Colonic mucosa (tissue), 4 donors: ENCODE measurements around the gene HBE1. TPM values are rescaled to one million over a fixed set of nuclear protein-coding genes. Genes with fewer than 3 reads are reported as not detected.

ENCODE experiments used
- DNase-seq: peaks from one replicate; pipeline ENCODE4 v3.0.0-alpha.2; 2020
- H3K27ac ChIP-seq: fragments of 200-600 bp; one replicate; pipeline ENCODE4 v1.8.0; 2021
- H3K27me3 ChIP-seq: fragments of 200-600 bp; one replicate; pipeline ENCODE4 v1.8.0; 2021
- H3K36me3 ChIP-seq: fragments of 200-600 bp; one replicate; pipeline ENCODE4 v1.8.0; 2021
- H3K4me1 ChIP-seq: fragments of 200-600 bp; one replicate; pipeline ENCODE4 v1.8.0; 2021; ENCODE audit warnings: mild to moderate bottlenecking
- H3K4me3 ChIP-seq: fragments of 200-600 bp; one replicate; pipeline ENCODE4 v1.8.0; 2021
- H3K9ac ChIP-seq, 2 donors: one replicate each; pipeline ENCODE4 v1.7.0; 2013; ENCODE audit warnings: control low read depth in 2 of 2, low read depth in 2 of 2, low read length in 2 of 2
- H3K9me3 ChIP-seq: fragments of 200-600 bp; one replicate; pipeline ENCODE4 v1.8.0; 2021
- CTCF ChIP-seq: fragments of 200-600 bp; IDR thresholded peaks from one replicate; pipeline ENCODE4 v1.8.0; 2022; ENCODE audit warnings: antibody characterized with exemption, mild to moderate bottlenecking
- intact Hi-C: fragments of 100-400 bp; cut with DNase I; formaldehyde crosslinking; loops from one replicate; pipeline ENCODE4 v1.14.1; 2022
- total RNA-seq, 2 donors: library from RNA; stranded (reverse); fragmentation: NEBNext Ultra II Directional in 1 of 2; extraction: Animal tissue kit (Norgen Biotek cat#: 25700) in 1 of 2; gene quantifications; one replicate each; pipeline ENCODE4 v1.2.1, GENCODE V29; 2021
- donor health status: healthy.
- donor health status: DM: no; HTN: no; CAD: no.
- donor health status: DM: no; HTN: no; CAD: no.

Gene HBE1
- total RNA-seq, 2 donors from 2014 or later: 4.0 TPM; not detected in 1

DNA sequence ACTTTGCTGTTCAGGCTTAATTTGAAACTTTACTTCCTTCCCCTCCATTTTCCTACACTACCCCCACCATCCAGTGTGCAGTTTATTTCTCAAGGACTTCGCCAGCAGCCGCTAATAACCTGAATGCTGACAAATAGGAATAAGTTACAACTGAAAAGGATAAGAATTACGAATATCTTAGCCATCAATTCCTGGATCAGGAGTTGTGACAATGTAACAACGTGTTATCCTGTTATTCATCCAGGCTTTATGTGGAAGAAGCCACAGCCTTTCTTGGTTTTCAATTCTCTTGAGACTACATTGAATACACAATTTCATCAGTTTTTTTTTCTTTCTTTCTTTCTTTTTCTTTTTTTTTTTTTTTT, 25.9 kb downstream of the HBE1 start:
- no peaks in the 10 kb centered on the region for H3K9me3 ChIP-seq
- no peak overlapping the region for H3K9ac ChIP-seq
- DNase-seq: no peak
- no peaks in the 10 kb centered on the region for H3K4me1 ChIP-seq
- no peak overlapping the region for H3K27ac ChIP-seq
- no peak overlapping the region for H3K4me3 ChIP-seq
- H3K27me3 ChIP-seq: no peaks in the 10 kb centered on the region
- no peaks in the 10 kb centered on the region for H3K36me3 ChIP-seq
- intact Hi-C loops: no loop called here
- TF ChIP-seq CTCF: no peak

GRCh38 chr11:5242933-5243815, 26.6 kb downstream of the HBE1 start:
- H3K4me3 ChIP-seq: no peak overlapping the region
- DNase-seq: no peak
- no peak overlapping the region for H3K9ac ChIP-seq
- H3K36me3 ChIP-seq: no peaks in the 10 kb centered on the region
- no peaks in the 10 kb centered on the region for H3K4me1 ChIP-seq
- TF ChIP-seq CTCF: no peak
- no peaks in the 10 kb centered on the region for H3K9me3 ChIP-seq
- no peaks in the 10 kb centered on the region for H3K27me3 ChIP-seq
- no peak overlapping the region for H3K27ac ChIP-seq
- intact Hi-C loops: no loop called here

DNA sequence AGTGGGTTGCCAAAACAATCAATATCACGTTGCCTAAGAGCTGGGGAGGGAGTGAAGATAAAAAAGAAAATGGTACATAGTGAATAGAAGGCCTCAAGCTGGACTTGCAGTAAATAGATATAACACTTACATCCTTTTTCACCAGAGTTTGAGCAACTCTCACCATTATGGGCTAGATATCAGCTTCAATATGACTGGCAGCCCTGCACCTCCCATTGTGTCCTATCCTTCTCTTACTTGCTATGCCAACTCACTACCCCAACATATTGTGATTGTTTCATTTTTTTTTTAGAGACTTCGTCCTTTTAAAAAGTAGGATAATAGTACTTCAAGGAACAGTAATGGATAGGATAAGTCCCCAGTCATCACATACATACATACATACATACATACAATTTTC, 27.5 kb downstream of the HBE1 start:
- no peaks in the 10 kb centered on the region for H3K27me3 ChIP-seq
- no peak overlapping the region for H3K4me3 ChIP-seq
- DNase-seq: no peak
- no peaks in the 10 kb centered on the region for H3K9me3 ChIP-seq
- H3K36me3 ChIP-seq: no peaks in the 10 kb centered on the region
- TF ChIP-seq CTCF: no peak
- H3K27ac ChIP-seq: no peak overlapping the region
- H3K9ac ChIP-seq: no peak overlapping the region
- no peaks in the 10 kb centered on the region for H3K4me1 ChIP-seq
- intact Hi-C loops: no loop called here

DNA sequence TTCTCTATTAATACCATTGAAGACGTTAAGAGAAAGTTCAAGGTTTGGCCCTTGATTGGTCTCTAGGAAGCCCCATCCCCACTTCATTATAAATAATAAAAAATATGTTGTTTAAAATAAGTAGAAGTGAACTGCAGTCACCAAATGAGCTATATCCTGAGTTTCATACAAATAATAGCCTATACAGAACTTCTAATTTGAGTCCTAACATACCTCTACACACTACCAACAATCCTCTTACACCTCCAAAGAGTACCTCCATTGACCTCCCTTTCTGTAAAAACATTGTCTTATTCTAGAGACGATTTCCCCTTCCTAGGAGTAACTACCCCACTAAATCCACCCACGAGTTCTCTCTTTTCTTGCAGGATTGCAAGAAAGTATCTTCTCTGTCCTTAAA, 28.3 kb downstream of the HBE1 start:
- no peak for TF ChIP-seq CTCF
- H3K4me3 ChIP-seq: no peak overlapping the region
- no peaks in the 10 kb centered on the region for H3K9me3 ChIP-seq
- intact Hi-C loops: no loop called here
- H3K36me3 ChIP-seq: no peaks in the 10 kb centered on the region
- no peak overlapping the region for H3K27ac ChIP-seq
- H3K27me3 ChIP-seq: no peaks in the 10 kb centered on the region
- H3K9ac ChIP-seq: no peak overlapping the region
- DNase-seq: no peak
- no peaks in the 10 kb centered on the region for H3K4me1 ChIP-seq

DNA sequence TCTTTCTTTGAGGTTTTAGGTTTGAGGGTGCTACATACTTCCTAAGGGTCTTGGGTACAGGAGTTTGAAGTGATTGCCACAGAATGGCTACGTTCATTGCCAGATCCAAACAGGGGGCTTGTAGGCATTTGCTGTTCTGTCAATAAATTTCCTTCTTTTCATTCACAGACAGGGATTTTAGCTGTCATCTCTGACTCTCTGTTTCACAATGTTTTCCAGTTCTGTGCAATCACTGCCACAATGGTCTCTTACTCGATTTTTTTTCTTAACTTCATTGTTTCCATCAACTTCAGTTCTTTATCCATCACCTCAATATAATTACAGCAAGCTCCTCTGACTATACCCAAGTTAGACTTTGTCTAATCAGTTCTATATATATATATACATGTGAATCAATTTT, 29.3 kb downstream of the HBE1 start:
- no peak for TF ChIP-seq CTCF
- intact Hi-C loops: no loop called here
- Histone ChIP-seq H3K4me3 (no peak overlapping the region), H3K27ac (no peak overlapping the region), H3K9ac (no peak overlapping the region), H3K27me3 (no peaks in the 10 kb centered on the region), H3K4me1 (no peaks in the 10 kb centered on the region), H3K9me3 (no peaks in the 10 kb centered on the region), H3K36me3 (no peaks in the 10 kb centered on the region)
- DNase-seq: no peak
